ENCODE data around the gene BIRC3. TPM values are rescaled to one million over a fixed set of nuclear protein-coding genes. Genes with fewer than 3 reads are reported as not detected.

The BIRC3 gene
- polyA plus RNA-seq, 1 donor (not counting 4 experiments of a cell fraction or from before 2014, with no cell fraction given), result 2.1 TPM

DNA sequence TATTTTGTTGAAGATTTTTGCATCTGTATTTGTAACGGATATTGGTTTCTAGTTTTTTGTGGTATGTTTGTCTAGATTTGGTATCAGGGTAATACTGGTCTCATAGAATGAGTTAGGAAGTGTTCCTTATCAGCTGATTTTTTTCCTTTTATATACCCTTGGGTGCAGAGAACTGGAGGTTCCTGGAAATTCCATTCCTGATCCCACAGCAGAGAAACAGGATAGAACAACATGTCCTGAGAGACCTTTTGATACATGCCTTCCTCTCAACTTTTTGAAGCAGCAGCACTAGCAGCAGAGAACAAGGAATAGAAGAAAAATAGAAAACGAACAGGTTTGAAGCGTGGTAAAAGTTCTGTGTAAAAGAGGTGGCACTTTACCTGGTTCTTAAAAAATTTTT is 66.6 kb downstream of the BIRC3 start:
- no peaks in the 10 kb centered on the region for H3K9me3 ChIP-seq (ENCODE audit: control insufficient read depth, low read depth, low read length)
- no peak overlapping the region for H3K27ac ChIP-seq (ENCODE audit: control insufficient read depth, insufficient read depth, low read length)
- no peak overlapping the region for H3K4me3 ChIP-seq (ENCODE audit: control insufficient read depth in 2 of 3, extremely low read depth in 1 of 3, insufficient read depth in 2 of 3, low read depth in 1 of 3, low read length in 3 of 3)
- no peaks in the 10 kb centered on the region for H3K4me1 ChIP-seq (ENCODE audit: control insufficient read depth, extremely low read depth, insufficient read depth, low read length)
- TF ChIP-seq, protein P1, sequence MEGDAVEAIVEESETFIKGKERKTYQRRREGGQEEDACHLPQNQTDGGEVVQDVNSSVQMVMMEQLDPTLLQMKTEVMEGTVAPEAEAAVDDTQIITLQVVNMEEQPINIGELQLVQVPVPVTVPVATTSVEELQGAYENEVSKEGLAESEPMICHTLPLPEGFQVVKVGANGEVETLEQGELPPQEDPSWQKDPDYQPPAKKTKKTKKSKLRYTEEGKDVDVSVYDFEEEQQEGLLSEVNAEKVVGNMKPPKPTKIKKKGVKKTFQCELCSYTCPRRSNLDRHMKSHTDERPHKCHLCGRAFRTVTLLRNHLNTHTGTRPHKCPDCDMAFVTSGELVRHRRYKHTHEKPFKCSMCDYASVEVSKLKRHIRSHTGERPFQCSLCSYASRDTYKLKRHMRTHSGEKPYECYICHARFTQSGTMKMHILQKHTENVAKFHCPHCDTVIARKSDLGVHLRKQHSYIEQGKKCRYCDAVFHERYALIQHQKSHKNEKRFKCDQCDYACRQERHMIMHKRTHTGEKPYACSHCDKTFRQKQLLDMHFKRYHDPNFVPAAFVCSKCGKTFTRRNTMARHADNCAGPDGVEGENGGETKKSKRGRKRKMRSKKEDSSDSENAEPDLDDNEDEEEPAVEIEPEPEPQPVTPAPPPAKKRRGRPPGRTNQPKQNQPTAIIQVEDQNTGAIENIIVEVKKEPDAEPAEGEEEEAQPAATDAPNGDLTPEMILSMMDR (optimal IDR thresholded peaks at IDR 0.05 in 1 of 3, IDR thresholded peaks at IDR 0.05 in 1 of 3, conservative IDR thresholded peaks at IDR 0.05 in 1 of 3; ENCODE audit: extremely low read depth in 1 of 3, insufficient read depth in 2 of 3, low read length in 3 of 3), result no peak
- no peak for TF ChIP-seq EZH2 (IDR thresholded peaks at IDR 0.05; ENCODE audit: low read length)
- H3K9ac ChIP-seq (ENCODE audit: control insufficient read depth, extremely low read depth, insufficient read depth, low read length), result no peak overlapping the region
- H2AFZ ChIP-seq (ENCODE audit: control insufficient read depth, low read length), result no peak overlapping the region
- peaks cover 10 to 19% of the 10 kb centered on the region in 2 experiments for H3K36me3 ChIP-seq (ENCODE audit: control insufficient read depth in 2 of 2, extremely low read depth in 1 of 2, insufficient read depth in 2 of 2, low read length in 2 of 2)
- H4K20me1 ChIP-seq (ENCODE audit: control insufficient read depth, extremely low read depth, insufficient read depth, low read length), result no peaks in the 10 kb centered on the region
- FAIRE-seq, result no peak
- H3K79me2 ChIP-seq (ENCODE audit: control insufficient read depth, insufficient read depth, low read length), result no peaks in the 10 kb centered on the region
- no peak for DNase-seq (ENCODE audit: low read depth, low spot score)
- dilution Hi-C loops (cut with MboI; ENCODE audit: extremely low pct_ligation_motif_present, low sequenced_read_pairs), result no loop called here
- no peaks in the 10 kb centered on the region for H3K27me3 ChIP-seq (ENCODE audit: control insufficient read depth, extremely low read depth, insufficient read depth, low read length)
- H3K4me2 ChIP-seq (ENCODE audit: control insufficient read depth, extremely low read depth, insufficient read depth, low read depth, low read length), result no peak overlapping the region
- no peaks in the 10 kb centered on the region for H3K9me1 ChIP-seq (ENCODE audit: control insufficient read depth, extremely low read depth, insufficient read depth, low read length)

- Histone ChIP-seq H3K9me1 (ENCODE audit: control insufficient read depth, extremely low read depth, insufficient read depth, low read length) (no peaks in the 10 kb centered on the region), H3K4me2 (ENCODE audit: control insufficient read depth, extremely low read depth, insufficient read depth, low read depth, low read length) (no peak overlapping the region), H3K9me3 (ENCODE audit: control insufficient read depth, low read depth, low read length) (no peaks in the 10 kb centered on the region), H4K20me1 (ENCODE audit: control insufficient read depth, extremely low read depth, insufficient read depth, low read length) (no peaks in the 10 kb centered on the region), H3K27ac (ENCODE audit: control insufficient read depth, insufficient read depth, low read length) (no peak overlapping the region), H3K36me3 (ENCODE audit: control insufficient read depth in 2 of 2, extremely low read depth in 1 of 2, insufficient read depth in 2 of 2, low read length in 2 of 2) (peaks cover 12 to 16% of the 10 kb centered on the region in 2 experiments), H3K4me1 (ENCODE audit: control insufficient read depth, extremely low read depth, insufficient read depth, low read length) (no peaks in the 10 kb centered on the region), H2AFZ (ENCODE audit: control insufficient read depth, low read length) (no peak overlapping the region), H3K79me2 (ENCODE audit: control insufficient read depth, insufficient read depth, low read length) (no peaks in the 10 kb centered on the region), H3K27me3 (ENCODE audit: control insufficient read depth, extremely low read depth, insufficient read depth, low read length) (no peaks in the 10 kb centered on the region), H3K4me3 (ENCODE audit: control insufficient read depth in 2 of 3, extremely low read depth in 1 of 3, insufficient read depth in 2 of 3, low read depth in 1 of 3, low read length in 3 of 3) (no peak overlapping the region), H3K9ac (ENCODE audit: control insufficient read depth, extremely low read depth, insufficient read depth, low read length) (no peak overlapping the region)
- TF ChIP-seq, protein P1 (optimal IDR thresholded peaks at IDR 0.05 in 1 of 3, IDR thresholded peaks at IDR 0.05 in 1 of 3, conservative IDR thresholded peaks at IDR 0.05 in 1 of 3; ENCODE audit: extremely low read depth in 1 of 3, insufficient read depth in 2 of 3, low read length in 3 of 3), result no peak
- TF ChIP-seq EZH2 (IDR thresholded peaks at IDR 0.05; ENCODE audit: low read length), result no peak
- dilution Hi-C loops (cut with MboI; ENCODE audit: extremely low pct_ligation_motif_present, low sequenced_read_pairs), result no loop called here
- DNase-seq (ENCODE audit: low read depth, low spot score) (no peak), FAIRE-seq (no peak)
Measured at GRCh38 chr11:102384419-102385079, 67.3 kb downstream of the BIRC3 start.

All from keratinocyte (primary cell).